C4-2B (cell line): ENCODE measurements around the gene ERC2.
"Not testable (repeated sequence)": the region's sequence is repeated elsewhere in the genome, so short reads cannot be mapped to it uniquely, and the experiment has no call there.

ENCODE experiments used
- ZFX ChIP-seq: fragments of 450-650 bp; IDR thresholded peaks from 2 replicates; pipeline ENCODE4 v1.6.1; 2017
- TF ChIP-seq, protein P1 (sequence below): fragments of 450-650 bp; conservative IDR thresholded peaks from 2 replicates; pipeline ENCODE4 v1.5.1; 2017; ENCODE audit warnings: mild to moderate bottlenecking

- TF ChIP-seq, protein P1, sequence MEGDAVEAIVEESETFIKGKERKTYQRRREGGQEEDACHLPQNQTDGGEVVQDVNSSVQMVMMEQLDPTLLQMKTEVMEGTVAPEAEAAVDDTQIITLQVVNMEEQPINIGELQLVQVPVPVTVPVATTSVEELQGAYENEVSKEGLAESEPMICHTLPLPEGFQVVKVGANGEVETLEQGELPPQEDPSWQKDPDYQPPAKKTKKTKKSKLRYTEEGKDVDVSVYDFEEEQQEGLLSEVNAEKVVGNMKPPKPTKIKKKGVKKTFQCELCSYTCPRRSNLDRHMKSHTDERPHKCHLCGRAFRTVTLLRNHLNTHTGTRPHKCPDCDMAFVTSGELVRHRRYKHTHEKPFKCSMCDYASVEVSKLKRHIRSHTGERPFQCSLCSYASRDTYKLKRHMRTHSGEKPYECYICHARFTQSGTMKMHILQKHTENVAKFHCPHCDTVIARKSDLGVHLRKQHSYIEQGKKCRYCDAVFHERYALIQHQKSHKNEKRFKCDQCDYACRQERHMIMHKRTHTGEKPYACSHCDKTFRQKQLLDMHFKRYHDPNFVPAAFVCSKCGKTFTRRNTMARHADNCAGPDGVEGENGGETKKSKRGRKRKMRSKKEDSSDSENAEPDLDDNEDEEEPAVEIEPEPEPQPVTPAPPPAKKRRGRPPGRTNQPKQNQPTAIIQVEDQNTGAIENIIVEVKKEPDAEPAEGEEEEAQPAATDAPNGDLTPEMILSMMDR, result not testable (repeated sequence)
- not testable (repeated sequence) for TF ChIP-seq ZFX
Measured at GRCh38 chr3:56496376-56496775, 28.1 kb upstream of the ERC2 start.
